Liver (tissue), 9 donors: ENCODE data around the gene LSM7. TPM values are rescaled to one million over a fixed set of nuclear protein-coding genes. Genes with fewer than 3 reads are reported as not detected.

Experiments
- DNase-seq: peaks from one replicate; pipeline ENCODE4 v3.0.0-alpha.2; 2017; ENCODE audit warnings: low spot score
- H3K27ac ChIP-seq, 2 donors: one replicate each; pipeline ENCODE4 v1.7.0; 2013; ENCODE audit warnings: inconsistent platforms in 2 of 2, low read length in 2 of 2, control low read depth in 1 of 2, low read depth in 1 of 2, mild to moderate bottlenecking in 1 of 2
- H3K27me3 ChIP-seq, 4 donors: one replicate each; pipeline versions ENCODE4 v1.6.1 to v1.7.0; 2013; ENCODE audit warnings: low read length in 3 of 4, inconsistent platforms in 1 of 4, mild to moderate bottlenecking in 1 of 4, moderate library complexity in 1 of 4; ENCODE audit not compliant: control insufficient read depth in 4 of 4, insufficient read depth in 4 of 4
- H3K36me3 ChIP-seq, 4 donors: one replicate each; pipeline versions ENCODE4 v1.6.1 to v1.7.0; 2013; ENCODE audit warnings: low read length in 3 of 4, mild to moderate bottlenecking in 3 of 4, low read depth in 1 of 4, moderate library complexity in 1 of 4; ENCODE audit not compliant: control insufficient read depth in 4 of 4, insufficient read depth in 3 of 4
- H3K4me1 ChIP-seq, 4 donors: one replicate each; pipeline versions ENCODE4 v1.6.1 to v1.7.0; 2013; ENCODE audit warnings: low read length in 3 of 4, mild to moderate bottlenecking in 3 of 4, moderate library complexity in 1 of 4; ENCODE audit not compliant: control insufficient read depth in 4 of 4, insufficient read depth in 4 of 4
- H3K4me3 ChIP-seq, 3 donors: one replicate each; pipeline versions ENCODE4 v1.6.1 to v1.7.0; 2013; ENCODE audit warnings: low read length in 3 of 3, control low read depth in 1 of 3, low read depth in 1 of 3, mild to moderate bottlenecking in 1 of 3
- H3K9ac ChIP-seq, 2 donors: one replicate each; pipeline ENCODE4 v1.7.0; 2013; ENCODE audit warnings: low read length in 2 of 2, mild to moderate bottlenecking in 2 of 2, moderate library complexity in 2 of 2, control low read depth in 1 of 2, low read depth in 1 of 2
- H3K9me3 ChIP-seq, 4 donors: one replicate each; pipeline versions ENCODE4 v1.6.1 to v1.7.0; 2013; ENCODE audit warnings: low read length in 3 of 4; ENCODE audit not compliant: control insufficient read depth in 4 of 4
- ATF3 ChIP-seq: IDR thresholded peaks from 2 replicates; pipeline ENCODE4 v1.6.1; 2016; ENCODE audit warnings: antibody characterized with exemption
- EGR1 ChIP-seq, 2 donors: IDR thresholded peaks; 2 replicates each; pipeline ENCODE4 v1.6.1; 2016 to 2018; ENCODE audit warnings: antibody characterized with exemption in 2 of 2, low read depth in 2 of 2
- FOXA1 ChIP-seq: IDR thresholded peaks from 2 replicates; pipeline ENCODE4 v1.6.1; 2016; ENCODE audit warnings: antibody characterized with exemption
- FOXA2 ChIP-seq: IDR thresholded peaks from 2 replicates; pipeline ENCODE4 v1.6.1; 2016; ENCODE audit warnings: antibody characterized with exemption
- GABPA ChIP-seq, 2 donors: IDR thresholded peaks in 1 of 2; conservative IDR thresholded peaks in 1 of 2; 2 replicates each; pipeline ENCODE4 v1.6.1; 2016; ENCODE audit warnings: antibody characterized with exemption in 2 of 2, mild to moderate bottlenecking in 1 of 2, moderate library complexity in 1 of 2
- HNF4A ChIP-seq, 2 donors: conservative IDR thresholded peaks; 2 replicates each; pipeline ENCODE4 v1.6.1; 2016; ENCODE audit warnings: antibody characterized with exemption in 2 of 2, mild to moderate bottlenecking in 2 of 2
- HNF4G ChIP-seq: IDR thresholded peaks from 2 replicates; pipeline ENCODE4 v1.6.1; 2016; ENCODE audit warnings: antibody characterized with exemption
- JUND ChIP-seq, 2 donors: IDR thresholded peaks; 2 replicates each; pipeline ENCODE4 v1.6.1; 2016; ENCODE audit warnings: antibody characterized with exemption in 2 of 2
- MAX ChIP-seq: IDR thresholded peaks from 2 replicates; pipeline ENCODE4 v1.6.1; 2016; ENCODE audit warnings: antibody characterized with exemption
- NR2F2 ChIP-seq: IDR thresholded peaks from 2 replicates; pipeline ENCODE4 v1.6.1; 2016; ENCODE audit warnings: antibody characterized with exemption
- RAD21 ChIP-seq, 2 donors: IDR thresholded peaks; 2 replicates each; pipeline ENCODE4 v1.6.1; 2016; ENCODE audit warnings: antibody characterized with exemption in 2 of 2, mild to moderate bottlenecking in 2 of 2
- REST ChIP-seq: IDR thresholded peaks from 2 replicates; pipeline ENCODE4 v1.6.1; 2016; ENCODE audit warnings: antibody characterized with exemption, mild to moderate bottlenecking
- RXRA ChIP-seq, 2 donors: IDR thresholded peaks; 2 replicates each; pipeline ENCODE4 v1.6.1; 2017 to 2018; ENCODE audit warnings: antibody characterized with exemption in 2 of 2, mild to moderate bottlenecking in 1 of 2
- SP1 ChIP-seq: IDR thresholded peaks from 2 replicates; pipeline ENCODE4 v1.6.1; 2018; ENCODE audit warnings: antibody characterized with exemption, mild to moderate bottlenecking
- TAF1 ChIP-seq: conservative IDR thresholded peaks from 2 replicates; pipeline ENCODE4 v1.6.1; 2016; ENCODE audit warnings: antibody characterized with exemption, mild to moderate bottlenecking
- YY1 ChIP-seq: IDR thresholded peaks from 2 replicates; pipeline ENCODE4 v1.6.1; 2016; ENCODE audit warnings: antibody characterized with exemption, mild to moderate bottlenecking
- ZBTB33 ChIP-seq: IDR thresholded peaks from 2 replicates; pipeline ENCODE4 v1.6.1; 2016; ENCODE audit warnings: antibody characterized with exemption
- WGBS: extraction: QIAGEN DNeasy Blood & Tissue Kit; methylation state at CpG from one replicate; pipeline ENCODE4 v1.1.7; 2013; 5-methylcytosine and 5-hydroxymethylcytosine counted together
- polyA plus RNA-seq, 2 donors: library from polyadenylated mRNA; stranded (reverse) in 1 of 2; unstranded in 1 of 2; fragments of 200-250 nt in 1 of 2; fragments of >200 nt in 1 of 2; fragmentation: Nextera tagmentation in 1 of 2; extraction: Ambion mirVana in 1 of 2; gene quantifications; one replicate each; pipeline versions ENCODE4 v1.2.1 to v1.2.3, GENCODE V29; 2013 to 2015
- total RNA-seq, 2 donors: library from RNA; depleted of rRNA; stranded (reverse); fragments of >200 nt; gene quantifications; one replicate each; pipeline ENCODE4 v1.2.3, GENCODE V29; 2014
- donor health status: healthy.
- donor health status: healthy.
- donor health status: healthy.
- donor health status: healthy.
- donor health status: healthy.

Gene LSM7
- total and polyA plus RNA-seq, 4 donors, result 23.6 to 59.9 (median 38.5) TPM

GRCh38 chr19:2278459-2279158 lies 49.8 kb downstream of the LSM7 start (continued):
- TF ChIP-seq REST (no peak), GABPA (IDR thresholded peaks at IDR 0.05 in 1 of 2, conservative IDR thresholded peaks at IDR 0.05 in 1 of 2) (no peak), EGR1 (IDR thresholded peaks at IDR 0.05; ENCODE audit: low read depth in 2 of 2) (no peak), RXRA (IDR thresholded peaks at IDR 0.05) (no peak)

GRCh38 chr19:2277138-2277537 lies 51.2 kb downstream of the LSM7 start:
- no peaks in the 10 kb centered on the region for H3K9me3 ChIP-seq
- peaks cover 5 to 28% (median 21%) of the 10 kb centered on the region in 4 donors for H3K4me1 ChIP-seq
- no peaks in the 10 kb centered on the region for H3K27me3 ChIP-seq
- no peak overlapping the region for H3K9ac ChIP-seq
- H3K4me3 ChIP-seq, result no peak overlapping the region
- WGBS, result 88% methylated on average over 9 of the region's 9 CpGs
- TF ChIP-seq YY1, result no peak
- TF ChIP-seq FOXA2, result no peak
- TF ChIP-seq EGR1 (IDR thresholded peaks at IDR 0.05; ENCODE audit: low read depth in 2 of 2), result no peak
- no peak for TF ChIP-seq FOXA1
- no peak for TF ChIP-seq RAD21 (IDR thresholded peaks at IDR 0.05)
- no peak for TF ChIP-seq JUND (IDR thresholded peaks at IDR 0.05)
- no peak for TF ChIP-seq ATF3
- TF ChIP-seq RXRA (IDR thresholded peaks at IDR 0.05), result no peak
- TF ChIP-seq HNF4G, result no peak
- no peak for TF ChIP-seq TAF1
- no peak for TF ChIP-seq MAX
- no peak for TF ChIP-seq HNF4A (conservative IDR thresholded peaks at IDR 0.05)
- TF ChIP-seq ZBTB33, result no peak
- no peak for TF ChIP-seq SP1
- TF ChIP-seq NR2F2, result no peak
- TF ChIP-seq GABPA (IDR thresholded peaks at IDR 0.05 in 1 of 2, conservative IDR thresholded peaks at IDR 0.05 in 1 of 2), result no peak
- no peak overlapping the region for H3K27ac ChIP-seq
- H3K36me3 ChIP-seq, result peaks cover 2 to 9% (median 5%) of the 10 kb centered on the region in 4 donors
- no peak for DNase-seq
